GM12892 (cell line): ENCODE measurements around the gene ZNF565.

Experiments
- POLR2A ChIP-seq: IDR thresholded peaks from 2 replicates; pipeline ENCODE4 v1.6.1; 2011; ENCODE audit warnings: low read depth, low read length, control low read depth
- TAF1 ChIP-seq: IDR thresholded peaks from 2 replicates; pipeline ENCODE4 v1.6.1; 2011; ENCODE audit warnings: low read depth, mild to moderate bottlenecking, control low read depth, low read length, borderline replicate concordance

DNA sequence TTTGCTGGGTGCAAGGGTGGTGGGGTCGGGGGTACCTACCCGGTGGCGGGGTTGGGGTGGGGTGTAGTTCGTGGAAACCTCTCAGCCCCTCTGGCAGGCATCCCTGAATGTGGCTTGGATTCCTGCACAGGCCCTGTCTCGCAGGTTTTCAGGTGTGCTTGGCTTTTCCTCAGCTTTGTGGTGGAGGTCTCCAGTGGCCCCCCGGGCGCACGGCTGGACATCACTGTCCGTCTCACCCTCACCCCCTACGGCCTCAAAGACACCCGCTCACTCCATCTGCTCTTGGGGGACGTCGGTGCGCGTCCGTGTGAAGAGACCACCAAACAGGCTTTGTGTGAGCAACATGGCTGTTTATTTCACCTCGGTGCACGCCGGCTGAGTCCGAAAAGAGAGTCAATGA, 44.7 kb upstream of the ZNF565 start:
- no peak for TF ChIP-seq TAF1
- TF ChIP-seq POLR2A, result no peak
